Measurements from ENCODE around the gene DMTF1. TPM values are rescaled to one million over a fixed set of nuclear protein-coding genes. Genes with fewer than 3 reads are reported as not detected.

The DMTF1 gene
- polyA plus RNA-seq, 2 of the 4 experiments (the other 2 are of a cell fraction) = 37.3 to 124 TPM

- FAIRE-seq = no peak
- Histone ChIP-seq H3K4me1 (peaks cover 9% of the 10 kb centered on the region; the same call in 1 of the 3 replicates), H3K4me2 (no peak overlapping the region), H3K4me3 (no peak overlapping the region), H3K27ac (no peak overlapping the region), H3K9me3 (no peaks in the 10 kb centered on the region)
- ATAC-seq = no peak
- WGBS (ENCODE audit: missing lambda C conversion rate) = 50% methylated on average over 3 of the region's 3 CpGs
- ChIA-PET CTCF (interaction anchor here (1.6 kb wide), 1 partner anchor 10 kb away, joined by 8 read pairs; no protein-coding TSS in a partner anchor), POLR2A (no interaction called here)
- DNase-seq (ENCODE audit: low read depth in 1 of 2, low spot score in 1 of 2) = no peak
- TF ChIP-seq PBX3 (IDR thresholded peaks at IDR 0.05) = no peak
- no peak for TF ChIP-seq CHD2 (IDR thresholded peaks at IDR 0.05; ENCODE audit: low read length, partially characterized antibody)
- TF ChIP-seq KDM5A (IDR thresholded peaks at IDR 0.05) = no peak
- TF ChIP-seq EP300 (IDR thresholded peaks at IDR 0.05) = no peak
- TF ChIP-seq ATOH8 (CRISPR knock-in tag; IDR thresholded peaks at IDR 0.05; ENCODE audit: low read depth) = no peak
- no peak for TF ChIP-seq HOXA7 (CRISPR knock-in tag; IDR thresholded peaks at IDR 0.05)
- TF ChIP-seq MAFK (IDR thresholded peaks at IDR 0.05; ENCODE audit: partially characterized antibody) = no peak
- no peak for TF ChIP-seq HDAC2 (IDR thresholded peaks at IDR 0.05)
- no peak for TF ChIP-seq NPAS2 (CRISPR knock-in tag; IDR thresholded peaks at IDR 0.05; ENCODE audit: borderline replicate concordance)
- no peak for TF ChIP-seq REST (IDR thresholded peaks at IDR 0.05)
- no peak for TF ChIP-seq KDM1A (IDR thresholded peaks at IDR 0.05; ENCODE audit: low read depth)
- no peak for TF ChIP-seq CTCF (IDR thresholded peaks at IDR 0.05)
- no peak for TF ChIP-seq POLR2AphosphoS2 (conservative IDR thresholded peaks at IDR 0.05; ENCODE audit: low read length)
- TF ChIP-seq HES2 (IDR thresholded peaks at IDR 0.05) = no peak
- no peak for TF ChIP-seq ZFP36 (IDR thresholded peaks at IDR 0.05; ENCODE audit: borderline replicate concordance, partially characterized antibody)
- TF ChIP-seq MAX (IDR thresholded peaks at IDR 0.05) = no peak
- no peak for TF ChIP-seq BCL3 (IDR thresholded peaks at IDR 0.05)
- TF ChIP-seq HMGXB4 (CRISPR knock-in tag; IDR thresholded peaks at IDR 0.05; ENCODE audit: borderline replicate concordance) = no peak
- no peak for TF ChIP-seq RNF2 (IDR thresholded peaks at IDR 0.05; ENCODE audit: borderline replicate concordance, low read depth)
- no peak for TF ChIP-seq FOXS1 (CRISPR knock-in tag; IDR thresholded peaks at IDR 0.05)
Measured at GRCh38 chr7:87226495-87226894, 74.2 kb downstream of the DMTF1 start.

All from A549 (cell line).